ELF-1 (cell line): ENCODE data around the gene THSD4.
A peak's percentile ranks its signal among the peaks of the same experiment; 100 is the strongest.
"Not testable (repeated sequence)": the region's sequence is repeated elsewhere in the genome, so short reads cannot be mapped to it uniquely, and the experiment has no call there.

Experiments
- DNase-seq: peaks from one replicate; pipeline ENCODE4 v3.0.0-alpha.2; 2016; ENCODE audit warnings: low read depth, low spot score

THSD4 gene

DNA sequence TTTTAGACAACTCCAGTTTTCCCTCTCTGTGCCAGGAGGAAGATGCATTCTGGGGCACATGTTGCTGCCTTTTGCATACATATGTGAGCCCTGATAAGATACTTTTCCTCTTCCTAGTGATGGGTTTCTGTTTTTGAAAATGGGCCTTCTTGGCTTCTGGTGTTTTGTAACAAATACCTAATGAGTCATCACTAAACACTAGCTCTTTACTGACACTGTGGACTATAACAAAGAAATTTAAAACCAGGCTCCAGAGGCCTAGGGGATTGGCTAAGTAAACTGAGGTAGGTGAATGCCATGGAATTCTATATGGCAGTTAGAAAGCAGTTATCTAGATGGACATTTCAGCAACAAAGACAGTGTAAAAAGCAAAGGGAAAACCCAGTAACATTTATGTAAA is 601.7 kb downstream of the THSD4 start:
- no peak for DNase-seq

GRCh38 chr15:71718116-71718910 is 603.0 kb downstream of the THSD4 start:
- no peak for DNase-seq

DNA sequence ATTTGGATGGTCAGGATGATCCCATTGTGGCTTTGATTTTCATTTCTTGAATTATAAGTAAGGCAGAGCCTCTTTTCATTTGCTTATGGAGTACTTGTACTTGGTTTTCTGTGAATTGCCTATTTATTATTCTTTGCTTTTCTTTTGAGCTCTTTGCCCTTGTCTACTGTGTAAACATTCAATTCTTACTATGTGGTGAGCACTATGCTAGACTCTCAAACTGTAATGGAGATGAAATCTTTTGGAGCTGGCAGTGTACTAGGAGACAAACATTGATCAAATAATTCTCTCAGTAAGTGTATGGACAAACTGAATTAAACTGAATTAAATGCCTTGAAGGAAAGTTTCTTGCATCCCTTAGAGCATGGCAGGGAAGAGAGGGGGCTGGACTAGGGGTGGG is 608.1 kb downstream of the THSD4 start:
- DNase-seq, result no peak

DNA sequence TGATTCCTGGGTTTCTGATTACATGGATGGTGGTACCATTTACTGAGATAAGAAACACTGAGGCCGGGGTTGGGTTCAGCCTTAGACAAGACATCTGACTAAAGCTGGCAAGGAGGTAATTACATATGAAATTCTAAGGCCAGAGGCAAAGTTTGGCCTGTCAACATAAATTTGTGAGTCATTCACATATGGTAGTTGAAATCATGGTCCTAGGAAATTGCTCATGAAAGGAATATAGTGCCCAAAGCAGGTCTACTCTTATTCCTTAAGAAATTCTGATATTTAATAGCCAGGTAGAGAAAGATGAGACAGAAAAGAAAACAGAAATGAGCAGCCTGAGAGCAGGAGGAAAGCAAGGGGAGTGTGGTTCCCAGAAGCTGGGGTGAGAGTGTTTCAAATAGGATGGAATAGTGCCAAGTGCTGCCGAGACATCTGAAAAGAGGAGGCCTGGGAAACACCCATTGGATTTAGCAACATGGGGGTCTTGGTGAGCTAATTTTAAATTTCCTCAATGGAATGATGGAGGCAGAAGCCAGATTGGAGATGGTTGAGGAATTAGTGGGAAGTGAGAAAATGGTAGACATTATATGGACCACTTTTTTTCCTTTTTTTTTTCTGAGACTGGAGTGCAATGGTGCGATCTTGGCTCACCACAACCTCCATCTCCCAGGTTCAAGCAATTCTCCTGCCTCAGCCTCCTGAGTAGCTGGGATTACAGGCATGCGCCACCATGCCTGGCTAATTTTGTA is 610.1 kb downstream of the THSD4 start:
- DNase-seq, result not testable (repeated sequence)

DNA sequence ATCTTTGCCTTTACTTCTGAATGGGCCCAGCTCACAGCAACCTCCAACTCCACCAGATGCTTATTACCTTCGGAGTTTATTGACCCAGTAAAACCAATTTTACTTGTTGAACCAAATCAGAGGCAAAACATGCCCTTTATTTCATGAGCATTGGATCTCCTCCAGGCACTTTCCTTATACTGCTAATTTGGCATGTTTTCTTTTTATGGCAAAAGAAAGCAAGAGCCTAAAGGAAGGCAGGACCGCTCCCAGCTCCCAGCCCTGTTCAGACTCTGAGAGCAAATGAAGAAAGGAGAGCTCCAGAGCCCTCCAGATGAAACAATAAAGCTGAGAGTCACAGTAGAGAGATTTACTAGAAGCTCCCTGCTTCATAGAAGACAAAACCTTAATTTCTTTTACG is 613.6 kb downstream of the THSD4 start:
- DNase-seq, result no peak

DNA sequence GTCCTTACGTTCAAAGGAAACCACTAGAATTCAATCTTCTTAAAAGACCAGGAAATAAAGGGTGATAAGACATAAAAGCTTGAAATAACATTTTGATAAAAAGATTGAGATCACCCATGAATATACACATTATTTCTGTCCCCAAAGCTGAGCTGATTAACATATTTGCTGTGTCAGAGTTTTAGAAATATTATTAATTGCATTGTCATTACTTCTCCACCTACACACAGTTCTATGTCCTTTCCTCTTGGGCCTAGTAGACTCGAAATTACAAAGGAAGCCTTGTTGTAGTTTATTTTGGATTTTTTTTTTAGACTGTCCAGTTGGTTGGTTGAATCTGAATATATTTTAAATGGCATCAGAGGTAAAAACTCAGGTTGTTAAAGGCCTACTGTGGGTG is 614.0 kb downstream of the THSD4 start:
- no peak for DNase-seq

DNA sequence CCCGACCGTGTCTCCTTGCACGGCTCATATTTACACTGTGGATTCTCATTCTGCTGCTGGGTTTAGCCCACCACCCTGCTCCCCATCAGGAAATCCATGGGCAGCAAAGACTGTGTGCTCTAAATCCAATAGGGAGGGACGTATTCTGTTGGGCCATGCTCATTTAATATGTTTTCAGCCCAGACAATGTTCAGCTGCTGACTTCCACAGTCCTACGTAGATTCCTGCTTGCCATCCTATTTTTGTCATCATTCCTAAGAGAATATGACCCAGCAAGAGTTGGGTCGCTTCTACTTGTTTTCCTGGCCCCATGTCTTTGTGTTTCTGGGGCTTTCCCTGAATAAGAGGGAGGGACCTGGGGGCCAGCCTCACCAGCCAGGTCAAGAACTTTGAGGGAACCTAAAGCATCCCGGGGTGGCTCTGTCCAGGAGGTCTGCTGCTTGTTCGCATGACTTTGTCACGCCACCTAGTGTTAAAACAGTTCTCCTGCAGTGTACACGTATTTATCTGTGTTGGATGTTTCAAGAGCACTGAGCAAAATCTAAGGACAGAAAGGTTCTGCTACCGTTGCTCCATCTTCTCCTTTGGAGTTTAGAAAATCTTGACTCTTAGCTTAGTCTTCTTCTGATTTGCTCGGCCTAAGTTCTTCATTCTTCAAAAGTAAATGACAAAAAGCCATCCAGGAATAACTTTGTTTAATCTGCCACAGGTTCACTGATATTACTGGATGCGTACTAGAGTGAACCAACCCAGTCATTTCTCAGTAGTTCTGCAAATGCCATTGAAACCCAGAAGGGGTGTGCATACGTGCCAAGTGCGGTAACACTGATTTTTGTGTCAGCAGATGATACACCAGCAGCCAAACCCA is 615.2 kb downstream of the THSD4 start:
- DNase-seq, result peak; percentile 40

- no peak for DNase-seq
Observed at GRCh38 chr15:71732636-71733035, 617.4 kb downstream of the THSD4 start.

GRCh38 chr15:71733122-71733521 is 617.9 kb downstream of the THSD4 start:
- DNase-seq, result no peak

DNA sequence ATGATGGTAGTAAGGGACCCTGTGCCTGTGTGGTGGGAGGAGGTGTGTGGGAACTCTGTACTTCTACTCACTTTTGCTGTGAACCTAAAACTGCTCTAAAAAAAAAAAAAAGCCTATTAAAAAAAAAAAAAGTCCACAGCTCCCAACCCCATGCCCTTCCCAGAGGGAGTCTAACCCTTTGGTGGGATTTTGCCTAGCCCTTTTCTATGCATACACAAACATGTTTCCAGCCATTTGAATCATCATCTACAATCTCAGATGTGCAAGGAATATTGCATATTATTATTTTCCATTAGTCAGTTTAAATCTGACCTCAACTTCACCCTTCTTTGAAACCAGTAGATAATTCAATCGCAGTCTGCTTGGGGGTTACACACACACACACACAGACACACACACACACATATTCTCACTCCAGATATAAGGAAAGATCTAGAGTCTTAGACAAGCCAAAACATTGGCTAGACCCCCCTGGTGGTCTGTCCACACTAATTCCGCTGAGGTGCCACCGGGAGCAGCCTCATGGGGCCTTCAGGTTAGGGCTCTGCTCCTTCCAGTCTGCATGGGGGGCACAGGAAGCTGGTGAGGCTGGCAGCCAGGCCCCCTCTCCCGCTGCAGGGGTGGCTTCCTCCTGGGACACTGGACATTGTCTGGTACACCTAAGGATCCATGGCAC is 619.6 kb downstream of the THSD4 start:
- no peak for DNase-seq

GRCh38 chr15:71735385-71735757 is 620.1 kb downstream of the THSD4 start:
- DNase-seq, result no peak

- no peak for DNase-seq
Observed at GRCh38 chr15:71736286-71736947, 621.1 kb downstream of the THSD4 start.

- DNase-seq, result no peak
Observed at GRCh38 chr15:71737761-71738160, 622.5 kb downstream of the THSD4 start.

DNA sequence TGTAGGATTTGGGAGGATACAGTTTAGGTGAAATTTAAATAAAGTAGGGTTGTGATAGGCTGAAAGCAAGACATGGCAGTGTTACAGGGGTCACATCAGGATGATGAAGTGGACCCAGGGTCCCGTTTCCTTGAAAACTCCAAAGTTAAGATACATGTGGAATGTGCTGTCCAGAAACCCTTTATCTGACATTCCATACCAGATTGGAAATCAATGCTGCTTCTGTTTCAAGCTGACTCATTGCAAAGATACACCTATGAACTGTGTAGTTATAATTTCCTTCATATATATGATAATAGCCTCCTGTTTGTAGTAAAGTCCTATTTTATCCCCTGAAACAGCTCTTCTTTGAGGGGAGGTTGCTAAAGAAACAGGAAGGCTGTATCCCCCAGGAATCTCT is 624.1 kb downstream of the THSD4 start:
- DNase-seq, result no peak

- DNase-seq, result no peak
Observed at GRCh38 chr15:71742964-71743363, 627.7 kb downstream of the THSD4 start.

DNA sequence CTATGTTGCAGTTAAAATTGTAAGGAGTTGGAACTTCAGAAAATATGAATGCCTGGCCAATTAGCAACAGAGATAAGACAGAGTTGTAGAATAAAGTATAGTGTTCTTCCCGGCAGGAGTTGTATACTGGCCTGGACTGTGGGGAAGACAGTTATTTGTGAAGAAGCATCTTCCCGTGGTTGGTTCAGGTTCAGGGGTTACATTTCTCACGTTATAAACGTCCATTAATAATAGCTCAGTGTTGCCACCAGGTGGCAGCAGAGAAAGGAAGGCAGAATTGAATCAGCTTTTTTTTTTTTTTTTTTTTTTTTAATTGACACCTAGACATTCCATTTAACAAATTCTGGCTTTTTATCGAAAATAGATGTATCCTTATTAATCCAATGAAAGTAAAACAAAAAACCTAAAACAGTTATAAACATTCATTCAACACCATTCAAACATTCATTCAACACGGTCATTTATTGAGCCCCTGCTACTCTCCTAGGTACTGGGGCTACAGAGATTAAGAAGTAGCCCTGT is 628.7 kb downstream of the THSD4 start:
- no peak for DNase-seq

DNA sequence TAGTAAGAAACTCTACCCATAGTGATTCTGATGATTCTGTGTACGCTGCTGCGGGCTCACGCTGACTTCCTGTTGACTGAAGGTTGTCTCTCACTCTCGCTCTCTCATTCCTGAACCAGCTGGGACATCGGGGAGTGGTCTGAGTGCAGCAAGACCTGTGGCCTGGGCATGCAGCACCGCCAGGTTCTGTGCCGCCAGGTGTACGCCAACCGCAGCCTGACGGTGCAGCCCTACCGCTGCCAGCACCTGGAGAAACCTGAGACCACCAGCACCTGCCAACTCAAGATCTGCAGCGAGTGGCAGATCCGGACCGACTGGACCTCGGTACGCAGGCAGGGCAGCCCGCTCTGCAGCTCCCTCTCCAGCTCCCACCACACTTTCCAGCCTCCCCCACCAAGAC is 631.4 kb downstream of the THSD4 start:
- no peak for DNase-seq

DNA sequence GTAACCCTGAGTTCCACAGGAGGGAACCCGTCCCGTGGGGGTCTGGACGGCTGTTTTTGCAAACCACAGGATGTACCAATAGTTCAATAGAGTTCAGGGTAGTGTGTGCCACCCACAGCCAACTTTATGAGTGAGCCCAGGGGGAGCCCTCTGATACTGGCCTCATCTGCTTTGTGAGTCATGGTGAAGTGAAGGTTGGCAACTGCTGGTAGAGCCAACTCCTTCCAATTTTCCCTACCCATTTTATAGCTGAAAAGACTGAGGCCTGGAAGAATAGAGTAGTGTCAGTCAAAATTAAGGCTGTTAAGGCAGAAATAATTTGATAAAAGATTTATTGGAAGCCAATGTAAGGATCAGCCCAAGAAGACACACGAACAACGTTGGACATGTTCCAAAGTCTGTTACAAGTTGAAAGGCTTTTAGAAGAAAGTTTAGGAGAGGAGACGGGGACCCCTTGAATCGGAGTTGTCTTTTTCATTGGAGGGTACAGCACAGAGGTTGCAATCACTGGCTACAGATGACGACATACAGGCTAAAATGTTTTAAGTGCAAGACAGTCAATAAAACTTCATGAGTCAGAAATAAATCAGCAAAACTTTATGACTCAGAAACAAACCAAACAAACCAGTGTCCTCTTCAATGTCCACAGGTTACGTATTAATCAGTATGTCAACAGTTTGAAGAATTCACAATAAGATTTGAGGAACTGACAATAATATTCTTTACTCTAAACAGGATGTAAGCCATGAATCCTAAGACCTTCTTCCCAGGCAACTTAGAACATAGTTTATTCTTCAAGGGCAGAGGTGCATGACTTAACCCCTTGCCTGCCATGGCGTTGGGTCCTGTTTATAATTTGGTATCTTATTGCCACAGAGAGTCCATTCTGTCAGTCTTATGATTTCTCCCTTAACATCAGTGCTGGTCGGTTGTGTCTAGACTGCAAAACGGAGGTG is 632.1 kb downstream of the THSD4 start:
- no peak for DNase-seq

DNA sequence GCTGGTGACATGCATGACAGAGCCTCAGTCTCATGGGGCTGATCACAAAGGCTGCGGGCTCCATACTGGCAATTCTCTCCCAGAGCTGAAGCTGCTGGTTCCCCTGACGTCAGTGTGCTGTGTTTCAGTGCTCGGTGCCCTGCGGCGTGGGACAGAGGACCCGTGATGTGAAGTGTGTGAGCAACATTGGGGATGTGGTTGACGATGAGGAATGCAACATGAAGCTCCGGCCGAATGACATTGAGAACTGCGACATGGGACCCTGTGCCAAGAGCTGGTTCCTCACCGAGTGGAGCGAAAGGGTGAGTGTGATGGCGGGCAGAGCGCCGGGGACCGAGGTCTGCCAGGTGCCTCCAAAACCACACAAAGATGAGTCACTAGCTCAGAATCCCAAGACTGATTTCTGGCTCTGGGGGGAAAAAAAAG is 633.0 kb downstream of the THSD4 start:
- DNase-seq, result no peak

DNA sequence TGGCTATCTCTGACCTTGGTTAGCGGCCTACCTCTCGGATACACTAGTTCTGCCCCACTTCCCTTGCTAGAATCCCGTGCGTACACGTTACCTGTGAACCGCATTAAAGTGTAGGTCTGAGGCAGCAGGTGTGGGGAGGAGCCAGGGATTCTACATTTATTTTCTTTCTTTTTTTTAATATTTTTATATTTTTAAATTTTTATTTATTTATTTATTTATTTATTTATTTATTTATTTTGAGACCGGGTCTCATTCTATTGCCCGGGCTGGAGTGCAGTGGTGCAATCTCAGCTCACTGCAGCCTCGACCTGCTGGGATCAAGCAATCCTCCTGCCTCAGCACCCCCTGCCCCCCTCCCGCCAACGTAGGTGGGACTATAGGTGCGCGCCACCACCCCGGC is 634.2 kb downstream of the THSD4 start:
- no peak for DNase-seq
